CD4-positive, alpha-beta T cell (primary cell): Measurements from ENCODE around the gene MANSC1. TPM values are rescaled to one million over a fixed set of nuclear protein-coding genes. Genes with fewer than 3 reads are reported as not detected.

ENCODE experiments used
- ATAC-seq: fragments of 200-7000 bp; cut with Tn5 transposase; one replicate; pipeline ENCODE4 v1.10.0; 2022; ENCODE audit warnings: mild to moderate bottlenecking; ENCODE audit not compliant: poor library complexity
- CTCF ChIA-PET: fragments of 350-600 bp; sonication (Branson Sonifier 250); formaldehyde crosslinking; loops from one replicate; lab custom pipeline; 2021; ENCODE audit warnings: antibody characterized with exemption, inconsistent platforms; lab: Charles Lee
- POLR2A ChIA-PET: fragments of 350-600 bp; sonication (Branson Sonifier 250); formaldehyde crosslinking; loops from one replicate; lab custom pipeline; 2021; ENCODE audit warnings: antibody characterized with exemption, inconsistent platforms; lab: Charles Lee
- DNase-seq, 14 experiments: peaks; one replicate each; pipeline ENCODE4 v3.0.0-alpha.2; 2013 to 2020; ENCODE audit warnings: mixed read lengths in 2 of 14
- H3K27ac ChIP-seq, 2 donors: one replicate each; pipeline versions ENCODE4 v1.5.1 to v1.7.0; 2013; ENCODE audit warnings: low read length in 2 of 2, low read depth in 1 of 2, mild to moderate bottlenecking in 1 of 2
- H3K27me3 ChIP-seq, 2 experiments: 1 replicate in 1 of 2; 2 replicates in 1 of 2; pipeline versions ENCODE4 v1.6.1 to v1.7.0; 2013; ENCODE audit warnings: low read length in 2 of 2, control low read depth in 1 of 2, mild to moderate bottlenecking in 1 of 2, moderate library complexity in 1 of 2; ENCODE audit not compliant: insufficient read depth in 2 of 2, control insufficient read depth in 1 of 2
- H3K36me3 ChIP-seq: one replicate; pipeline ENCODE4 v1.6.1; 2013; ENCODE audit warnings: low read length, control low read depth; ENCODE audit not compliant: insufficient read depth
- H3K4me1 ChIP-seq: one replicate; pipeline ENCODE4 v1.6.1; 2013; ENCODE audit warnings: low read length, control low read depth; ENCODE audit not compliant: insufficient read depth
- H3K4me3 ChIP-seq: one replicate; pipeline ENCODE4 v1.5.1; 2013; ENCODE audit warnings: mild to moderate bottlenecking, low read length, moderate library complexity
- H3K9me3 ChIP-seq, 2 experiments: 1 replicate in 1 of 2; 2 replicates in 1 of 2; pipeline versions ENCODE4 v1.6.1 to v1.7.0; 2013; ENCODE audit warnings: low read length in 2 of 2, mild to moderate bottlenecking in 2 of 2, control low read depth in 1 of 2, moderate library complexity in 1 of 2; ENCODE audit not compliant: control insufficient read depth in 1 of 2, insufficient read depth in 1 of 2
- H3K27ac Mint-ChIP-seq: one replicate; pipeline ENCODE4 v1.8.0; 2020; ENCODE audit warnings: mixed read lengths
- H3K27me3 Mint-ChIP-seq: one replicate; pipeline ENCODE4 v1.8.0; 2021; ENCODE audit warnings: mixed read lengths
- H3K36me3 Mint-ChIP-seq: one replicate; pipeline ENCODE4 v1.8.0; 2021; ENCODE audit warnings: low read depth, mixed read lengths
- H3K4me1 Mint-ChIP-seq: one replicate; pipeline ENCODE4 v1.8.0; 2021; ENCODE audit warnings: low read depth, mixed read lengths
- H3K4me3 Mint-ChIP-seq: one replicate; pipeline ENCODE4 v1.8.0; 2020; ENCODE audit warnings: mild to moderate bottlenecking, mixed read lengths
- H3K9me3 Mint-ChIP-seq: one replicate; pipeline ENCODE4 v1.8.0; 2020; ENCODE audit warnings: mixed read lengths
- intact Hi-C, 2 experiments: fragments of 100-400 bp; cut with DNase I in 1 of 2; cut with micrococcal nuclease in 1 of 2; formaldehyde crosslinking; loops; one replicate each; pipeline versions ENCODE4 v1.15.1 to v1.9.0; 2023 to 2025; cut with DNase I, micrococcal nuclease
- total RNA-seq, 174 experiments: library from RNA in 2 of 174; stranded (reverse) in 2 of 174; gene quantifications; one replicate each; pipeline ENCODE4 v1.2.3 and lab custom pipeline; 2021 to 2026
- TF ChIP-seq, protein P1 (sequence below): fragments of 200-600 bp; IDR thresholded peaks from one replicate; pipeline ENCODE4 v1.8.0; 2022; ENCODE audit warnings: antibody characterized with exemption, mild to moderate bottlenecking

Gene MANSC1
- total RNA-seq, 2 experiments from 2014 or later = 0.33 to 0.45 TPM

DNA sequence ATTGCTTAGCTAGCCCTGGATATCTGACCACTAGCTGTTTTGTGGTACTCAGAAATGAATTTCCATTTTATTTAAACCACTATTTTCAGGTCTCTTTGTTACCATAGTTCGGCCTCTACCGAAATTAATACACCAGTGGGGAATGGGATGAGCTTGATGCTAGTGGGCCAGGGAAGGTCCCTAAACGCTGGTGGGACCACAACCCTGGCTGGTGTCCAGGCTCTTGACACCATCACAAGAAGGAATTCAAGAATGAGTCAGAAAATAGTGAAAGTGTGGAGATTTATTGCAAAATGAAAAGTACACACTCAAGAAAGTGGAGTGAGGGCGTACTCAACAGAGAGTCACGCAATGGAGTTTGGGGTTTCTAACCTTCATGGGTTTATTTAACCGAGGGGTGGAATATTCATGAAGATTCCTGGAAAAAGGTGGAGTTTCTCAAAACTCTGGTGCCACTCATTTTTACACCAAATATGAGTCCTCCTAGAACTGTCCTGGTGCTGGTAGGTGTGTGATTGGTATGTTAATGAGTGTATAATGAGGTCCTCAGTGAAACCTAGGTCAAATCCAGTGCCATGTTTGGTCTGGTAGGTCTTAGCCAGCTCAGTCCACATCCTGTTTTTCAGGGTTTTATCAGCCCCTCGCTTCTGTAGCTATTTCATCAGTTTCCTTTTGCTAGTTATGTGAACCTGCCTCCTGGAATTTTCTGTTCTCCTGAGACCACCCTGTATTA, 44.3 kb downstream of the MANSC1 start:
- CTCF ChIA-PET = no interaction called here
- Mint-ChIP-seq H3K9me3 (no peaks in the 10 kb centered on the region), H3K27ac (no peak overlapping the region), H3K4me1 (no peaks in the 10 kb centered on the region), H3K4me3 (no peak overlapping the region), H3K36me3 (no peaks in the 10 kb centered on the region), H3K27me3 (no peaks in the 10 kb centered on the region)
- ATAC-seq (no peak), DNase-seq (no peak)
- Histone ChIP-seq H3K9me3 (peaks cover 0 to 5% of the 10 kb centered on the region in 2 experiments), H3K4me1 (no peaks in the 10 kb centered on the region), H3K27ac (no peak overlapping the region), H3K4me3 (no peak overlapping the region), H3K27me3 (no peaks in the 10 kb centered on the region), H3K36me3 (no peaks in the 10 kb centered on the region)
- TF ChIP-seq, protein P1, sequence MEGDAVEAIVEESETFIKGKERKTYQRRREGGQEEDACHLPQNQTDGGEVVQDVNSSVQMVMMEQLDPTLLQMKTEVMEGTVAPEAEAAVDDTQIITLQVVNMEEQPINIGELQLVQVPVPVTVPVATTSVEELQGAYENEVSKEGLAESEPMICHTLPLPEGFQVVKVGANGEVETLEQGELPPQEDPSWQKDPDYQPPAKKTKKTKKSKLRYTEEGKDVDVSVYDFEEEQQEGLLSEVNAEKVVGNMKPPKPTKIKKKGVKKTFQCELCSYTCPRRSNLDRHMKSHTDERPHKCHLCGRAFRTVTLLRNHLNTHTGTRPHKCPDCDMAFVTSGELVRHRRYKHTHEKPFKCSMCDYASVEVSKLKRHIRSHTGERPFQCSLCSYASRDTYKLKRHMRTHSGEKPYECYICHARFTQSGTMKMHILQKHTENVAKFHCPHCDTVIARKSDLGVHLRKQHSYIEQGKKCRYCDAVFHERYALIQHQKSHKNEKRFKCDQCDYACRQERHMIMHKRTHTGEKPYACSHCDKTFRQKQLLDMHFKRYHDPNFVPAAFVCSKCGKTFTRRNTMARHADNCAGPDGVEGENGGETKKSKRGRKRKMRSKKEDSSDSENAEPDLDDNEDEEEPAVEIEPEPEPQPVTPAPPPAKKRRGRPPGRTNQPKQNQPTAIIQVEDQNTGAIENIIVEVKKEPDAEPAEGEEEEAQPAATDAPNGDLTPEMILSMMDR = no peak
- POLR2A ChIA-PET = no interaction called here
- intact Hi-C loops = no loop called here

DNA sequence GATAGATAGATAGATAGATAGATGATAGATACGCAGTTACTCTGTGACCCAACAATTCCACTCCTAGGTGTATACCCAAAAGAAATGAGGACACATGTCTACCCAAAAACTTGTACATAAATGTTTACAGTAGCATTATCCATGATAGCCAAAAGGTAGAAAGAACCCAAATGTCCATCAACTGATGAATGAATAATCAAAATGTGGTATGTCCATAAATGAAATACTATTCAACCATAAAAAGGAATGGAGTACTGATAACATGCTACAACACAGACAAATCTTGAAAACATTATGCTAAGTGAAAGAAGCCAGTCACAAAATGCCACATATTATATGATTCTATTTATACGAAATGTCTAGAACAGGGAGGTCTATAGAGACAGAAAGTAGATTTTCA, 47.1 kb downstream of the MANSC1 start:
- POLR2A ChIA-PET = no interaction called here
- TF ChIP-seq, protein P1 = no peak
- H3K27ac ChIP-seq = no peak overlapping the region
- Mint-ChIP-seq H3K36me3 (no peaks in the 10 kb centered on the region), H3K4me1 (no peaks in the 10 kb centered on the region), H3K27me3 (no peaks in the 10 kb centered on the region), H3K4me3 (no peak overlapping the region), H3K9me3 (no peaks in the 10 kb centered on the region), H3K27ac (no peak overlapping the region)
- ATAC-seq (no peak), DNase-seq (no peak)
- no peaks in the 10 kb centered on the region for H3K36me3 ChIP-seq
- H3K27me3 ChIP-seq = no peaks in the 10 kb centered on the region
- no peak overlapping the region for H3K4me3 ChIP-seq
- CTCF ChIA-PET = no interaction called here
- peaks cover 0 to 5% of the 10 kb centered on the region in 2 experiments for H3K9me3 ChIP-seq
- no peaks in the 10 kb centered on the region for H3K4me1 ChIP-seq
- intact Hi-C loops = no loop called here

DNA sequence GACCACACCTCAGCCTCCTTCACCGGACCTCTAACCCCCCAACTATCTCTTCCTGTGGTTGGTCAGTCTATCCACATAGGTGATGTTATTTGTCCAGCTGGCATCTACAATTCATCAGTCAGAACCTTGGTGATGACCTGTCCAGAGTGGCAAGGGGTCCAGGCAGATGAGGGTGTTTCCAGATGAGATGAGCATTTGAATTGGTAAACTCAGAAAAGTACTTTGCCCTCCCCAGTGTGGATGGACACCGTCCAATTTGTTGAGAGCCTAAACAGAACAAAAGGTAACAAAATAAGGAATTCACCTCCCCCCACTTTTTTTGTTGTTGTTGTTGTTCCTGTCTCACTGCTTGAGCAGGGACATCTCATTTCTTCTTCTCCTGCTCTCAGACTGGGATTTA, 48.9 kb downstream of the MANSC1 start:
- no peaks in the 10 kb centered on the region for H3K27me3 ChIP-seq
- peaks cover 0 to 5% of the 10 kb centered on the region in 2 experiments for H3K9me3 ChIP-seq
- DNase-seq = no peak
- Mint-ChIP-seq H3K9me3 (no peaks in the 10 kb centered on the region), H3K36me3 (no peaks in the 10 kb centered on the region), H3K27me3 (no peaks in the 10 kb centered on the region), H3K4me1 (no peaks in the 10 kb centered on the region), H3K27ac (no peak overlapping the region), H3K4me3 (no peak overlapping the region)
- no peak for ATAC-seq
- H3K36me3 ChIP-seq = no peaks in the 10 kb centered on the region
- ChIA-PET POLR2A (no interaction called here), CTCF (no interaction called here)
- no peak overlapping the region for H3K27ac ChIP-seq
- intact Hi-C loops = no loop called here
- TF ChIP-seq, protein P1 = no peak
- H3K4me3 ChIP-seq = no peak overlapping the region
- no peaks in the 10 kb centered on the region for H3K4me1 ChIP-seq
